Astrocyte of the cerebellum (primary cell): ENCODE measurements around the gene COPS2.
"Not testable (repeated sequence)": the region's sequence is repeated elsewhere in the genome, so short reads cannot be mapped to it uniquely, and the experiment has no call there.

ENCODE experiments used
- DNase-seq: peaks from one replicate; pipeline ENCODE4 v3.0.0-alpha.2; 2011; ENCODE audit warnings: low read depth
- H3K4me3 ChIP-seq: 2 replicates; pipeline ENCODE4 v1.5.1; 2011; ENCODE audit warnings: mild to moderate bottlenecking, low read depth, low read length, moderate library complexity
- in situ Hi-C: cut with HindIII; loops from 2 replicates; pipeline ENCODE4 v1.10.0; 2017; ENCODE audit warnings: low sequenced_read_pairs
- TF ChIP-seq, protein P1 (sequence below): IDR thresholded peaks from 2 replicates; pipeline ENCODE4 v1.5.1; 2012; ENCODE audit warnings: low read length, low read depth, moderate library complexity, mild to moderate bottlenecking; ENCODE audit errors: missing control alignments

COPS2 gene

DNA sequence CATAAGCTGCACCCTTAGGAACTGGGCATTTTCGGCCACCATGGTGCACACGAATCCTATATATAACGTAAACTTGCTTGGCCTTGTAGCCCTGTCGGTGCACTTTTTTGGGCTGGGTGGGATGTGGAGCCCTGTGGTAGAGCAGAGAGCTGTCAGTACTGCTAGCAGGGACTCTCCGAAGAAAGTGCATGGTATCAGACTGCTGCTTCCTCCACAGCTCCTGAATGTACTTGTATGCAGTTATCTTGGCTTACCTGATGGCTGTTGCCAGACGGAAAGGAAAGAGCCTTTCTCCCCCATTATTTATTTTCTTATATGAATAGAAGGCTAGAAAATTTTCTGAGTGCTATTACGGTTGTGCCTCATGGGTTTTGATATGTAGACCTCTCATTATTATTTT lies 23.1 kb upstream of the COPS2 start:
- in situ Hi-C loops, result no loop called here
- H3K4me3 ChIP-seq, result no peak overlapping the region
- no peak for DNase-seq
- TF ChIP-seq, protein P1, sequence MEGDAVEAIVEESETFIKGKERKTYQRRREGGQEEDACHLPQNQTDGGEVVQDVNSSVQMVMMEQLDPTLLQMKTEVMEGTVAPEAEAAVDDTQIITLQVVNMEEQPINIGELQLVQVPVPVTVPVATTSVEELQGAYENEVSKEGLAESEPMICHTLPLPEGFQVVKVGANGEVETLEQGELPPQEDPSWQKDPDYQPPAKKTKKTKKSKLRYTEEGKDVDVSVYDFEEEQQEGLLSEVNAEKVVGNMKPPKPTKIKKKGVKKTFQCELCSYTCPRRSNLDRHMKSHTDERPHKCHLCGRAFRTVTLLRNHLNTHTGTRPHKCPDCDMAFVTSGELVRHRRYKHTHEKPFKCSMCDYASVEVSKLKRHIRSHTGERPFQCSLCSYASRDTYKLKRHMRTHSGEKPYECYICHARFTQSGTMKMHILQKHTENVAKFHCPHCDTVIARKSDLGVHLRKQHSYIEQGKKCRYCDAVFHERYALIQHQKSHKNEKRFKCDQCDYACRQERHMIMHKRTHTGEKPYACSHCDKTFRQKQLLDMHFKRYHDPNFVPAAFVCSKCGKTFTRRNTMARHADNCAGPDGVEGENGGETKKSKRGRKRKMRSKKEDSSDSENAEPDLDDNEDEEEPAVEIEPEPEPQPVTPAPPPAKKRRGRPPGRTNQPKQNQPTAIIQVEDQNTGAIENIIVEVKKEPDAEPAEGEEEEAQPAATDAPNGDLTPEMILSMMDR, result no peak

DNA sequence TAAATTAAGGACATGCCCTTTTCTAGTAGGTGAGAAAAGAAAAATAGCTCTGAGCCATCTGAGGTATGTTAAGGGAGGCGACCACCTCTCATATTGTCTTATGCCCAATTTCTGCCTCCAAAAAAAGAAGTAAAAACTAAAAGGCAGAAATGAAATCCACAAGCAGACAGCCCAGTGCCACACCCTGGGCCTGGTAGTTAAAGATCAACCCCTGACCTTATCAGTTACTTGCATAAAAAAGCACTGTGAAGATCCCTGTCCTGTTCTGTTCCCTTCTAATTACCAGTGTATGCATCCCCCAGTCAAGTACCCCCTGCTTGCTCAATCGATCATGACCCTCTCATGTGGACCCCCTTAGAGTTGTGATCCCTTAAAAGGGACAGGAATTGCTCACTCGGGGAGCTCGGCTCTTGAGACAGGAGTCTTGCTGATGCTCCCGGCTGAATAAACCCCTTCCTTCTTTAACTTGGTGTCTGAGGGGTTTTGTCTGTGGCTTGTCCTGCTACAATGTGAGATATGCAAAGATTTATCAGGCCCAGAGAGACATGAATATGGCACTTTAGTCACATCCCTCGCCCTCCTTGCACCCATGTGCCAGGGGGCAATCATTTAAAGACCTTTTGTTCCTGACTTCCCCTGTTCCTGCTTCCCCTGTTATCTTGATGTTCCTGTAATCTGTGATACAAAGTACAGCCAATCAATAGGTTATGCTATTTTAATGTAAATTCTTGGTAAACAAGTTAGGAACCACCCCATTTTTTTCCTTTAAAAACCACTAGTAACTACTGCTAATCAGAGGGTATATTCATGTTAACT lies 20.4 kb upstream of the COPS2 start:
- H3K4me3 ChIP-seq, in situ Hi-C loops, DNase-seq: not testable (repeated sequence)

- in situ Hi-C loops, result no loop called here
Measured at GRCh38 chr15:49174902-49175301, 19.5 kb upstream of the COPS2 start.

DNA sequence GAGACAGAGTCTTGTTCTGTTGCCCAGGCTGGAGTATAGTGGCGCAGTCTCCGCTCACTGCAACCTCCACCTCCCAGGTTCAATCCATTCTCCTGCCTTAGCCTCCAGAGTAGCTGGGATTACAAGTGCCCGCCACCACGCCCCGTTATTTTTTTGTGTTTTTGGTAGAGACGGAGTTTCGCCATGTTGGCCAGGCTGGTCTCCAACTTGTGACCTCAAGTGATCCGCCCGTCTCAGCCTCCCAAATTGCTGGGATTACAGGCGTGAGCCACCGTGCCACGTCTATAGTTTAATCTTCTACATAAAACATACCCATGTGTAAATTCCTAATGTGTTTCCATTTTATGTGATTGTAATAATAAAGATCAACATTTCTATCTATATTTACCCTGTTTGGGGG lies 16.4 kb upstream of the COPS2 start:
- no peak for DNase-seq
- in situ Hi-C loops, result no loop called here
- H3K4me3 ChIP-seq, result no peak overlapping the region
- TF ChIP-seq, protein P1, result no peak

More at GRCh38 chr15:49174902-49175301, 19.5 kb upstream of the COPS2 start:
- no peak for DNase-seq
- no peak overlapping the region for H3K4me3 ChIP-seq
- TF ChIP-seq, protein P1, result no peak

- H3K4me3 ChIP-seq, result peak within 1 kb of the TSS; percentile 85
- DNase-seq, result peak; percentile 36
- TF ChIP-seq, protein P1, result no peak
- in situ Hi-C loops, result no loop called here
Measured at GRCh38 chr15:49169880-49170597, 14.6 kb upstream of the COPS2 start, which contains the start of gene GALK2. Gene GALK2 (plus strand): TSS chr15:49170247. CDS start chr15:49170323, 76 bp downstream.

DNA sequence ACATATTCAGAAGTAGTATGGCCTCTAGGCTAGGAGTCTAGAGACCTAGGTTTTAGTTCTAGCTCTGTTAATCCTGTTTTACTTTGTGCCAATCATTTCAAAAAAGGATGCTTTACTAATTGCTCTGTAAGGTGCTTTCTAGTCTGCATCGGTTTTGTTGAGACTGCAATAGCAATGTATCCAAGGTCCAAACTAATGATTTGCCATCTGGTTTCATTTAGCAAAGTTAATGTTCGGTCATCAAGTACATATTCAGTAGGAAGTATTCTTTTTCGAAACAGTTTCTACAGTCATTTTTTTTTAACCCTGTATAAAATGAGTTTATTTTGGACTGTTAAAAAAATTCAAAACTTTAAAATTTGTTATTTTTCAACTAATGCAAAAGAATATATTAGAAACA lies 12.6 kb upstream of the COPS2 start:
- DNase-seq, result no peak
- in situ Hi-C loops, result no loop called here
- TF ChIP-seq, protein P1, result no peak
- no peak overlapping the region for H3K4me3 ChIP-seq

- no peak for DNase-seq
- TF ChIP-seq, protein P1, result no peak
- in situ Hi-C loops, result no loop called here
- no peak overlapping the region for H3K4me3 ChIP-seq
Measured at GRCh38 chr15:49164865-49165264, 9.5 kb upstream of the COPS2 start.
